SK-N-SH (cell line): Measurements from ENCODE around the gene TMEM256. TPM values are rescaled to one million over a fixed set of nuclear protein-coding genes. Genes with fewer than 3 reads are reported as not detected.

ENCODE experiments used
- CTCF ChIA-PET: fragments of 300-600, 350-600 bp; formaldehyde crosslinking; extraction: SDS; loops from one replicate; lab custom pipeline; 2021; lab: Yijun Ruan, JAX
- POLR2A ChIA-PET: fragments of 350-600 bp; sonication (Branson Sonifier 250); formaldehyde crosslinking; extraction: SDS; loops from one replicate; lab custom pipeline; 2020; ENCODE audit warnings: antibody characterized with exemption, inconsistent platforms; lab: Yijun Ruan, JAX
- DNase-seq: peaks from one replicate; pipeline ENCODE4 v3.0.0; 2012
- H2AFZ ChIP-seq: fragments of 200-600 bp; sonication (generic); 2 replicates; pipeline ENCODE4 v1.8.1; 2016; ENCODE audit warnings: antibody characterized with exemption, mild to moderate bottlenecking, low read depth
- H3F3A ChIP-seq: fragments of 200-600 bp; sonication (generic); replicated peaks from 2 replicates; pipeline ENCODE3; 2016; ENCODE audit warnings: antibody characterized with exemption, mild to moderate bottlenecking; ENCODE audit not compliant: insufficient read depth
- H3K27ac ChIP-seq, 2 experiments: fragments of 200-500 bp in 1 of 2; fragments of 200-600 bp in 1 of 2; sonication (Bioruptor generic) in 1 of 2; sonication (generic), shearing (Covaris generic) in 1 of 2; 2 replicates each; pipeline versions ENCODE4 v1.5.1 to v1.6.1; 2014 to 2016; ENCODE audit warnings: low read depth in 2 of 2, inconsistent platforms in 1 of 2, low read length in 1 of 2, mild to moderate bottlenecking in 1 of 2, mixed read lengths in 1 of 2
- H3K27me3 ChIP-seq: fragments of 200-600 bp; sonication (generic), shearing (Covaris generic); 2 replicates; pipeline ENCODE4 v1.6.1; 2016; ENCODE audit warnings: mixed run types; ENCODE audit not compliant: insufficient read depth
- H3K36me3 ChIP-seq, 2 experiments: fragments of 200-500 bp in 1 of 2; fragments of 200-600 bp in 1 of 2; sonication (Bioruptor generic) in 1 of 2; sonication (generic) in 1 of 2; replicated peaks in 1 of 2; 2 replicates each; pipeline versions ENCODE3 to v1.5.1; 2014 to 2016; ENCODE audit warnings: low read length in 1 of 2, mild to moderate bottlenecking in 1 of 2; ENCODE audit not compliant: insufficient read depth in 2 of 2, control insufficient read depth in 1 of 2
- H3K4me1 ChIP-seq, 2 experiments: fragments of 200-500 bp in 1 of 2; fragments of 200-600 bp in 1 of 2; sonication (Bioruptor generic) in 1 of 2; sonication (generic), shearing (Covaris generic) in 1 of 2; 2 replicates each; pipeline versions ENCODE4 v1.5.1 to v1.6.1; 2014 to 2016; ENCODE audit warnings: low read depth in 1 of 2, low read length in 1 of 2, mixed run types in 1 of 2; ENCODE audit not compliant: insufficient read depth in 2 of 2, control insufficient read depth in 1 of 2
- H3K4me2 ChIP-seq: fragments of 200-600 bp; sonication (generic), shearing (Covaris generic); 2 replicates; pipeline ENCODE4 v1.6.1; 2017; ENCODE audit warnings: mixed run types
- H3K4me3 ChIP-seq, 2 experiments: fragments of 200-500 bp in 1 of 2; fragments of 200-600 bp in 1 of 2; sonication (Bioruptor generic) in 1 of 2; sonication (generic), shearing (Covaris generic) in 1 of 2; 2 replicates each; pipeline versions ENCODE4 v1.5.1 to v1.8.1; 2014 to 2016; ENCODE audit warnings: low read depth in 2 of 2, inconsistent platforms in 1 of 2, low read length in 1 of 2, mild to moderate bottlenecking in 1 of 2, mixed read lengths in 1 of 2, moderate library complexity in 1 of 2
- H3K79me2 ChIP-seq: fragments of 200-600 bp; sonication (generic); 2 replicates; pipeline ENCODE4 v1.8.1; 2017; ENCODE audit warnings: mild to moderate bottlenecking; ENCODE audit not compliant: insufficient read depth
- H3K9ac ChIP-seq: fragments of 200-600 bp; sonication (generic); 2 replicates; pipeline ENCODE4 v1.6.1; 2017; ENCODE audit warnings: mixed run types
- H3K9me2 ChIP-seq: fragments of 200-600 bp; sonication (generic); 2 replicates; pipeline ENCODE4 v1.6.1; 2017; ENCODE audit warnings: mixed run types
- H3K9me3 ChIP-seq: fragments of 200-600 bp; sonication (generic); 2 replicates; pipeline ENCODE4 v1.6.1; 2017; ENCODE audit warnings: mixed run types, mild to moderate bottlenecking, moderate library complexity
- H4K20me1 ChIP-seq: fragments of 200-600 bp; sonication (generic); 2 replicates; pipeline ENCODE4 v1.6.1; 2017; ENCODE audit warnings: mild to moderate bottlenecking, mixed run types; ENCODE audit not compliant: insufficient read depth
- CHD2 ChIP-seq: fragments of 150-350 bp; IDR thresholded peaks from 2 replicates; pipeline ENCODE4 v1.6.1; 2018; ENCODE audit warnings: low read length; ENCODE audit not compliant: partially characterized antibody
- CTCF ChIP-seq: fragments of 200-600 bp; sonication (generic); IDR thresholded peaks from 2 replicates; pipeline ENCODE4 v1.6.1; 2017; ENCODE audit warnings: antibody characterized with exemption, mild to moderate bottlenecking, moderate library complexity
- EP300 ChIP-seq, 2 experiments: IDR thresholded peaks; 2 replicates each; pipeline versions ENCODE4 v1.4.0 to v1.6.1; 2012; ENCODE audit warnings: borderline replicate concordance in 1 of 2, low read depth in 1 of 2, low read length in 1 of 2
- FOSL2 ChIP-seq: IDR thresholded peaks from 2 replicates; pipeline ENCODE4 v1.4.0; 2012; ENCODE audit warnings: low read depth, mild to moderate bottlenecking, moderate library complexity, borderline replicate concordance
- FOXJ3 ChIP-seq: sonication (generic); formaldehyde crosslinking; IDR thresholded peaks from 2 replicates; pipeline ENCODE4 v1.5.1; 2020; ENCODE audit warnings: mild to moderate bottlenecking, missing genetic modification reagents
- MAX ChIP-seq: IDR thresholded peaks from 2 replicates; pipeline ENCODE4 v1.4.0; 2012; ENCODE audit warnings: low read depth
- MXI1 ChIP-seq: IDR thresholded peaks from 2 replicates; pipeline ENCODE4 v1.6.1; 2012; ENCODE audit warnings: mild to moderate bottlenecking, low read depth, low read length, improper control_type of control experiment
- NFIC ChIP-seq: IDR thresholded peaks from 2 replicates; pipeline ENCODE4 v1.4.0; 2012; ENCODE audit warnings: borderline replicate concordance
- NRF1 ChIP-seq: IDR thresholded peaks from 2 replicates; pipeline ENCODE4 v1.6.1; 2012; ENCODE audit warnings: low read depth, mild to moderate bottlenecking, low read length
- PBX3 ChIP-seq: IDR thresholded peaks from 2 replicates; pipeline ENCODE4; 2012
- RAD21 ChIP-seq: IDR thresholded peaks from 2 replicates; pipeline ENCODE4 v1.6.1; 2012; ENCODE audit warnings: mild to moderate bottlenecking, low read length
- RCOR1 ChIP-seq: fragments of 150-350 bp; IDR thresholded peaks from 2 replicates; pipeline ENCODE4 v1.6.1; 2017; ENCODE audit warnings: antibody characterized with exemption, low read length
- RFX5 ChIP-seq: IDR thresholded peaks from 2 replicates; pipeline ENCODE4 v1.6.1; 2012; ENCODE audit warnings: mild to moderate bottlenecking, improper control_type of control experiment, low read length
- SIN3A ChIP-seq: IDR thresholded peaks from 2 replicates; pipeline ENCODE4 v1.6.1; 2012; ENCODE audit warnings: low read depth, mild to moderate bottlenecking, low read length, moderate library complexity, borderline replicate concordance
- SMC3 ChIP-seq: IDR thresholded peaks from 2 replicates; pipeline ENCODE4 v1.6.1; 2012; ENCODE audit warnings: low read depth, low read length, improper control_type of control experiment
- TAF1 ChIP-seq: IDR thresholded peaks from 2 replicates; pipeline ENCODE4 v1.6.1; 2012; ENCODE audit warnings: low read depth, mild to moderate bottlenecking, low read length, moderate library complexity, borderline replicate concordance
- TEAD4 ChIP-seq: IDR thresholded peaks from 2 replicates; pipeline ENCODE4 v1.4.0; 2012; ENCODE audit warnings: mild to moderate bottlenecking, borderline replicate concordance; ENCODE audit not compliant: insufficient read depth
- USF1 ChIP-seq: IDR thresholded peaks from 2 replicates; pipeline ENCODE4 v1.4.0; 2012; ENCODE audit warnings: low read depth, borderline replicate concordance
- USF2 ChIP-seq: fragments of 150-350 bp; IDR thresholded peaks from 2 replicates; pipeline ENCODE4 v1.6.1; 2017; ENCODE audit warnings: antibody characterized with exemption, low read length, low read depth, borderline replicate concordance
- ZBTB33 ChIP-seq: IDR thresholded peaks from 2 replicates; pipeline ENCODE4 v1.4.0; 2012; ENCODE audit warnings: low read depth, borderline replicate concordance
- WGBS: methylation state at CpG from one replicate; pipeline ENCODE4 v1.1.6; 2017; ENCODE audit warnings: low lambda C conversion rate; 5-methylcytosine and 5-hydroxymethylcytosine counted together
- polyA plus RNA-seq, 3 experiments: library from polyadenylated mRNA; depleted of rRNA; stranded (reverse); fragments of >200 nt; gene quantifications; 2 replicates each; pipeline ENCODE4 v1.2.3, GENCODE V29; 2012

Gene TMEM256
- polyA plus RNA-seq, 1 of the 3 experiments (the other 2 are of a cell fraction): 213 TPM

GRCh38 chr17:7440834-7441195 lies 36.9 kb upstream of the TMEM256 start (continued):
- TF ChIP-seq ZBTB33: no peak
- peak; percentile 93 for TF ChIP-seq PBX3
- TF ChIP-seq RAD21: no peak
- TF ChIP-seq TAF1: no peak
- peak; percentile 12; the same call in 1 of the 2 replicates for TF ChIP-seq CTCF

GRCh38 chr17:7440113-7440833 lies 36.4 kb upstream of the TMEM256 start:
- no peaks in the 10 kb centered on the region for H3K9me3 ChIP-seq
- 11% methylated on average over 32 of the region's 46 CpGs for WGBS
- peaks cover 18% of the 10 kb centered on the region for H3F3A ChIP-seq
- peak; percentile 93 for DNase-seq
- CTCF ChIA-PET: interaction anchor here (0.7 to 1.6 kb wide), 5 partner anchors 34 to 120 kb away, joined by 3 to 6 read pairs (median 4); no protein-coding TSS in a partner anchor
- peak overlapping the region; percentile 95 for H3K4me2 ChIP-seq
- no peaks in the 10 kb centered on the region for H4K20me1 ChIP-seq
- H3K9ac ChIP-seq: peak overlapping the region; percentile 61
- H2AFZ ChIP-seq: peak overlapping the region; percentile 88
- peak overlapping the region; percentile 67 to 70 for H3K4me3 ChIP-seq
- no peaks in the 10 kb centered on the region for H3K27me3 ChIP-seq
- H3K79me2 ChIP-seq: peaks cover 7% of the 10 kb centered on the region; the same call in 1 of the 2 replicates
- no peaks in the 10 kb centered on the region for H3K9me2 ChIP-seq
- H3K27ac ChIP-seq: peak overlapping the region in 1 of 2 experiments; percentile 97; a peak in 2 of 4 replicates
- H3K36me3 ChIP-seq: peaks cover 0 to 4% of the 10 kb centered on the region in 2 experiments
- POLR2A ChIA-PET: interaction anchor here (1.1 to 3.3 kb wide), 8 partner anchors 8 to 120 kb away, joined by 3 to 19 read pairs (median 4); partner anchors contain the start of genes NEURL4, POLR2A, TMEM256 and ZBTB4
- H3K4me1 ChIP-seq: peaks cover 7 to 30% of the 10 kb centered on the region in 2 experiments; a peak in 2 of 4 replicates
- TF ChIP-seq SIN3A: no peak
- peak; percentile 68; the same call in 1 of the 2 replicates for TF ChIP-seq NFIC
- no peak for TF ChIP-seq SMC3
- TF ChIP-seq TAF1: no peak
- TF ChIP-seq FOSL2: no peak
- no peak; the same call in 1 of the 2 replicates for TF ChIP-seq MXI1
- TF ChIP-seq CHD2: peak; percentile 98
- TF ChIP-seq RFX5: no peak
- TF ChIP-seq MAX: no peak
- TF ChIP-seq RAD21: no peak
- TF ChIP-seq FOXJ3 (CRISPR knock-in tag): no peak
- TF ChIP-seq USF1: peak; percentile 85
- TF ChIP-seq NRF1: no peak
- no peak for TF ChIP-seq EP300 (IDR thresholded peaks at IDR 0.05; ENCODE audit: borderline replicate concordance in 1 of 2, low read depth in 1 of 2, low read length in 1 of 2)
- TF ChIP-seq USF2: peak; percentile 52; the same call in 1 of the 2 replicates
- no peak for TF ChIP-seq TEAD4
- no peak for TF ChIP-seq RCOR1
